Tibial nerve (tissue), 4 donors: Measurements from ENCODE around the gene PLEKHA7.

Source experiments
- CTCF ChIP-seq, 5 experiments: fragments of 200-600 bp in 3 of 5; fragments of 450-650 bp in 2 of 5; sonication (generic) in 3 of 5; IDR thresholded peaks; one replicate each; pipeline ENCODE4 v1.5.1; 2016 to 2019; ENCODE audit warnings: antibody characterized with exemption in 5 of 5, mild to moderate bottlenecking in 3 of 5, moderate library complexity in 2 of 5
- EP300 ChIP-seq, 2 donors: sonication (generic); formaldehyde crosslinking; IDR thresholded peaks; one replicate each; pipeline ENCODE4 v1.6.1; 2017; ENCODE audit warnings: antibody characterized with exemption in 2 of 2, mild to moderate bottlenecking in 1 of 2
- POLR2A ChIP-seq, 2 donors: fragments of 450-650 bp; IDR thresholded peaks; one replicate each; pipeline ENCODE4 v1.6.1; 2017; ENCODE audit warnings: antibody characterized with exemption in 2 of 2, mild to moderate bottlenecking in 2 of 2, moderate library complexity in 2 of 2

GRCh38 chr11:17004486-17005148, 9.6 kb downstream of the PLEKHA7 start:
- TF ChIP-seq CTCF (IDR thresholded peaks at IDR 0.05) (no peak), POLR2A (IDR thresholded peaks at IDR 0.05) (no peak), EP300 (IDR thresholded peaks at IDR 0.05) (no peak)
